ENCODE measurements around the gene PLCG2.

PLCG2 gene

GRCh38 chr16:81778861-81779535, at the start of gene PLCG2:
Gene PLCG2, plus strand, starts transcription at chr16:81779291. Its CDS starts 6,699 bp downstream, at chr16:81785990.
- Histone ChIP-seq H3K4me1 (ENCODE audit: control insufficient read depth in 1 of 2, insufficient read depth in 1 of 2, low read depth in 1 of 2, low read length in 1 of 2) (peaks cover 46 to 64% of the 10 kb centered on the region in 2 experiments), H3K4me3 (ENCODE audit: low read depth in 1 of 2, low read length in 1 of 2) (peak within 1 kb of the TSS; percentile 72 to 89), H3K9me3 (no peaks in the 10 kb centered on the region), H3K27me3 (no peaks in the 10 kb centered on the region), H3K27ac (peak within 1 kb of the TSS; percentile 97), H3K36me3 (no peaks in the 10 kb centered on the region)
- TF ChIP-seq, protein P1, sequence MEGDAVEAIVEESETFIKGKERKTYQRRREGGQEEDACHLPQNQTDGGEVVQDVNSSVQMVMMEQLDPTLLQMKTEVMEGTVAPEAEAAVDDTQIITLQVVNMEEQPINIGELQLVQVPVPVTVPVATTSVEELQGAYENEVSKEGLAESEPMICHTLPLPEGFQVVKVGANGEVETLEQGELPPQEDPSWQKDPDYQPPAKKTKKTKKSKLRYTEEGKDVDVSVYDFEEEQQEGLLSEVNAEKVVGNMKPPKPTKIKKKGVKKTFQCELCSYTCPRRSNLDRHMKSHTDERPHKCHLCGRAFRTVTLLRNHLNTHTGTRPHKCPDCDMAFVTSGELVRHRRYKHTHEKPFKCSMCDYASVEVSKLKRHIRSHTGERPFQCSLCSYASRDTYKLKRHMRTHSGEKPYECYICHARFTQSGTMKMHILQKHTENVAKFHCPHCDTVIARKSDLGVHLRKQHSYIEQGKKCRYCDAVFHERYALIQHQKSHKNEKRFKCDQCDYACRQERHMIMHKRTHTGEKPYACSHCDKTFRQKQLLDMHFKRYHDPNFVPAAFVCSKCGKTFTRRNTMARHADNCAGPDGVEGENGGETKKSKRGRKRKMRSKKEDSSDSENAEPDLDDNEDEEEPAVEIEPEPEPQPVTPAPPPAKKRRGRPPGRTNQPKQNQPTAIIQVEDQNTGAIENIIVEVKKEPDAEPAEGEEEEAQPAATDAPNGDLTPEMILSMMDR (IDR thresholded peaks at IDR 0.05) = peak; percentile 35

DNA sequence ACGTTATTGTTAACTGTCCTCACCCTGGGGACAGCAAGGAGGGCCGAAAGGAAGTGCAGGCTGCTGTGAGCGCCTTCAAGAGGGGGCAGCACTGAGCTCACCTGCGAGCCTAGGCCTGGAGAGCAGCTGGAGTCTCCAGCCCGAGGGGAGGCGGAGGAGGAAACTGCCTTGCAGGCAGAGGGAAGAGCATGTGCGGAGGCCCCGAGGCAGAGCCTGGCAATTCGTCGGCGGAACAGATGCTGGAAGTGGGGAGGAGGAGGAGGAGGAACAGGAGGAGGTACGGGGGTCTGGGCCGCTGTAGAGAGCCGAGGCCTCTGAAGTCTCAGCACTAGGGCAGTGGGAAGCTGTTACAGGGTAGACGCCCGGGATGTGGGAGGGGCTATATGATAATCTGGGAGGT, 49.6 kb upstream of the PLCG2 start:
- Histone ChIP-seq H3K27ac (no peak overlapping the region), H3K36me3 (no peaks in the 10 kb centered on the region), H3K4me1 (ENCODE audit: control insufficient read depth in 1 of 2, insufficient read depth in 1 of 2, low read depth in 1 of 2, low read length in 1 of 2) (peaks cover 10% of the 10 kb centered on the region in 2 experiments), H3K27me3 (peaks cover 16% of the 10 kb centered on the region), H3K9me3 (no peaks in the 10 kb centered on the region), H3K4me3 (ENCODE audit: low read depth in 1 of 2, low read length in 1 of 2) (no peak overlapping the region)
- TF ChIP-seq, protein P1 (IDR thresholded peaks at IDR 0.05) = no peak

DNA sequence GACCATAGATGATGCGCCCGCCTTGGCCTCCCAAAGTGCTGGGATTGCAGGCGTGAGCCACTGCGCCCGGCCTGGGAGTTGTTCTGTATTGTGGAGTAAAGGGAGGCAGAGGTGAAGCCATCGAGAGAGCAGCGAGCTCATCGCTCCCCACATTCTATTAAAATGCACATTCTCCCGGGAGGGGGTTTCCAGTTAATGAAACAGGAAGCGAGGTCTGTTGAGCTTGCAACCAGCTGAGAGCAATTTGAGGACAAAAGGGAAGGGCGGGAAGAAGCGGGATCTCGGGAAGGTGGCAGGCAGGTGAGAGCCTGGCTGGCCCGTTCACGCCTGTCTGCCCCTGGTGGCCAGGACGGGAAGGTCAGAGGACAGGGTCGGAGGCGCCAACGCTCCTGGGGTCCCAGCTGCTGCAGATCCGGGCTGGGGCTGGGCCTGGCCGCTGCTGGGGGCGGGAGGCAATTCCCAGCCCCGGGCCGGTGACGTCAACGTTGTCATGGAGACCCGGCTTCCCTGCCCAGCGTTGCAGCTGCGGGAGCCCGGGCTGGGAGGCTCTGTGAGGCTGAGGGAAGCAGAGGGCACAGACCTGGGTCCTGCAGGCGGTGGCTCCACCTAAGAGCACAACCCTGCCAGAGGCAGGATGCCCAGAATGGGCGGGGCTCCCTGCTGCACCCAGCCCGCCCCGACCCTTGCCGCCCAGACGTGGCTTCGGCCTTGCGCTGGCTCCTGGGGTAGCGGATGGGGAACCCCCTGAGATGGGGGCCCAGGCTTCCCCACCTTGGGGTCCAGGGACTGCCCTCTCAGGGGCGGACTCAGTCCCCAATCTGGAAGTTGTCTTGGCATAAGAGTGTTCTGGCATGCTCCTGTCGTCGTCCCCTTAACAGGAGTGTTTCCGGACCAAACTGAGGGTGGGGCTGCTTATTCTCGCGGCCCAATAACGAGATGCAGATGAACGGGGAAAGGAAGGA, 48.7 kb upstream of the PLCG2 start:
- Histone ChIP-seq H3K27me3 (peaks cover 7% of the 10 kb centered on the region), H3K27ac (no peak overlapping the region), H3K4me1 (ENCODE audit: control insufficient read depth in 1 of 2, insufficient read depth in 1 of 2, low read depth in 1 of 2, low read length in 1 of 2) (peaks cover 10% of the 10 kb centered on the region in 2 experiments), H3K36me3 (no peaks in the 10 kb centered on the region), H3K4me3 (ENCODE audit: low read depth in 1 of 2, low read length in 1 of 2) (peak overlapping the region; percentile 54 to 61), H3K9me3 (no peaks in the 10 kb centered on the region)
- TF ChIP-seq, protein P1 (IDR thresholded peaks at IDR 0.05) = peak; percentile 66

DNA sequence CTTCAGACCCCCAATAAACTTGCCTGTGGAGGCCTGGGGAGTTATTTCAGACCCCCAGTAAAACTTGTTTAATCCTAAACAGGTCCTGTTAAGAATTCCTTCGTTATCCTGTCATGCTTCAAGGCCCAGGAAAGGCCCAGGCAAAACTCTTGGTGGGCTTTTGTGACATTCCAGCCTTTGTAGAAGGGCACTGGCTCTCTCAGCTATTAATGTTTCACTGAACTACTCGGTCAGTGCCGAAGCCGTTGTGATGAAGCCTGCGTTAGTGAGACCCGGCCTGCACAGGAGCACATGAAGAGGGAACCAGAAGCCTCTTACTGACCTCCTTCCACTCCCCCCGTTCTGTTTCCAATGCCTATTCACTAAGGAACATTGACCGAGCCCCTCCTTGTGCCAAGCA, 47.4 kb upstream of the PLCG2 start:
- Histone ChIP-seq H3K4me3 (ENCODE audit: low read depth in 1 of 2, low read length in 1 of 2) (no peak overlapping the region), H3K27ac (no peak overlapping the region), H3K27me3 (peaks cover 7% of the 10 kb centered on the region), H3K4me1 (ENCODE audit: control insufficient read depth in 1 of 2, insufficient read depth in 1 of 2, low read depth in 1 of 2, low read length in 1 of 2) (peaks cover 10% of the 10 kb centered on the region in 2 experiments), H3K36me3 (no peaks in the 10 kb centered on the region), H3K9me3 (no peaks in the 10 kb centered on the region)
- TF ChIP-seq, protein P1 (IDR thresholded peaks at IDR 0.05) = no peak

- Histone ChIP-seq H3K4me3 (ENCODE audit: low read depth in 1 of 2, low read length in 1 of 2) (no peak overlapping the region), H3K4me1 (ENCODE audit: control insufficient read depth in 1 of 2, insufficient read depth in 1 of 2, low read depth in 1 of 2, low read length in 1 of 2) (peaks cover 14% of the 10 kb centered on the region in 2 experiments), H3K9me3 (no peaks in the 10 kb centered on the region), H3K36me3 (no peaks in the 10 kb centered on the region), H3K27me3 (peaks cover 7% of the 10 kb centered on the region), H3K27ac (no peak overlapping the region)
- TF ChIP-seq, protein P1 (IDR thresholded peaks at IDR 0.05) = no peak
Measured at GRCh38 chr16:81732699-81733098, 46.4 kb upstream of the PLCG2 start.

Data from neutrophil (primary cell).